HFF-Myc (cell line): ENCODE measurements around the gene SRSF1.

Experiments used
- DNase-seq: peaks from one replicate; pipeline ENCODE4 v3.0.0-alpha.2; 2011; ENCODE audit warnings: low read depth; ENCODE audit errors: extremely low read depth
- H3K4me3 ChIP-seq: replicated peaks from 2 replicates; pipeline ENCODE4 v1.5.1; 2011; ENCODE audit warnings: low read depth, mild to moderate bottlenecking, control low read depth, low read length
- CTCF ChIP-seq: IDR thresholded peaks from 2 replicates; pipeline ENCODE4 v1.5.1; 2012; ENCODE audit warnings: mild to moderate bottlenecking, low read depth, low read length, control low read depth; ENCODE audit errors: missing control alignments

Gene SRSF1

GRCh38 chr17:58006924-58007780 lies at the start of gene SRSF1:
SRSF1 (minus strand) TSS chr17:58007246; CDS start chr17:58007137, 109 bp downstream.
- no peak for TF ChIP-seq CTCF
- peak; percentile 96 for DNase-seq
- H3K4me3 ChIP-seq, result peak within 1 kb of the TSS; percentile 99

GRCh38 chr17:58056476-58056875 lies 49.4 kb upstream of the SRSF1 start:
- no peak overlapping the region for H3K4me3 ChIP-seq
- TF ChIP-seq CTCF, result no peak
- DNase-seq, result no peak

GRCh38 chr17:58054641-58055040 lies 47.6 kb upstream of the SRSF1 start:
- no peak for TF ChIP-seq CTCF
- DNase-seq, result no peak
- no peak overlapping the region for H3K4me3 ChIP-seq

GRCh38 chr17:58052945-58053715 lies 46.1 kb upstream of the SRSF1 start:
- no peak for DNase-seq
- TF ChIP-seq CTCF, result no peak
- no peak overlapping the region for H3K4me3 ChIP-seq

- no peak for TF ChIP-seq CTCF
- DNase-seq, result no peak
- no peak overlapping the region for H3K4me3 ChIP-seq
These were observed 45.4 kb upstream of the SRSF1 start for GRCh38 chr17:58052407-58052806.

- DNase-seq, result no peak
- H3K4me3 ChIP-seq, result no peak overlapping the region
- TF ChIP-seq CTCF, result no peak
These were observed 44.4 kb upstream of the SRSF1 start for GRCh38 chr17:58051468-58051867.
